ES-I3 (cell line): Measurements from ENCODE around the gene FXR2.

Experiments used
- H3K36me3 ChIP-seq: 2 replicates; pipeline ENCODE4 v1.6.1; 2013; ENCODE audit warnings: mild to moderate bottlenecking, low read length, control low read depth, moderate library complexity; ENCODE audit not compliant: insufficient read depth
- H3K4me1 ChIP-seq: 2 replicates; pipeline ENCODE4 v1.6.1; 2013; ENCODE audit warnings: mild to moderate bottlenecking, control low read depth, low read length; ENCODE audit not compliant: insufficient read depth
- H3K9ac ChIP-seq: 2 replicates; pipeline ENCODE4 v1.6.1; 2013; ENCODE audit warnings: low read depth, mild to moderate bottlenecking, low read length, moderate library complexity
- H3K9me3 ChIP-seq: 2 replicates; pipeline ENCODE4 v1.6.1; 2013; ENCODE audit warnings: mild to moderate bottlenecking, low read length, moderate library complexity; ENCODE audit not compliant: control insufficient read depth, insufficient read depth

The FXR2 gene

DNA sequence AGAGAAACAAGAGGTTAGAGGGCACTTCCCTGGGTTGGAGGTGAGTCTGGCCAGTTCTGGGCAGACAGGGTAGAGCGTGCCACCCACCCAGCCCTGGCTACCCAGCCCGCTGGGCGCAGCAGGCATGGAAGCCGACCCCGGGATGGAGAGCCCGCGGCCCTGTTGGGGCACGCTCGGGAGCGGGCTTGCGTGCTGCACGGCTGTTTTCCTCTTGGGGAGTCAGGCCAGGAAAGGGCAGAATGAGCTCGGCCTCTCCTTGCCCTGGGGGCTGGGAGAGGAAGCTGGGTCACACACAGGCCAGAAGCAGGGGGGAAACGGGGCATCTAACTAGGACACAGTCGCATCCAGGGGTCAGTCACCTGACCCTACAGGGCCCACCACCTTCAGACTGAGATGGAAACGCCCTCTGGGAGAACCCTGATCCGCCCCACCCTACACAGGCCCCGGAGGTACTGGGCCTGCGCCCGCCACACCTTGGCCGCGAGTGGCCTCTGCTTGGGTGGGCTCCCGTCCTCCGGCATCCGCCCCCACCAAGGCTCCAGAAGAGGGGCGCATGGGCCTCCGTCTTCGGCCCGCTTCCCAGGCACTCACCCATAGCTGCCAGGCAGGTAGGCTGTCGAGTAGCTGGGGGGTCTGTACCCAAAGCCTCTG is 26.0 kb downstream of the FXR2 start:
- H3K9ac ChIP-seq = peak overlapping the region; percentile 87
- H3K36me3 ChIP-seq = peaks cover 3% of the 10 kb centered on the region
- H3K4me1 ChIP-seq = peaks cover 23% of the 10 kb centered on the region; the same call in 1 of the 2 replicates
- H3K9me3 ChIP-seq = no peaks in the 10 kb centered on the region

DNA sequence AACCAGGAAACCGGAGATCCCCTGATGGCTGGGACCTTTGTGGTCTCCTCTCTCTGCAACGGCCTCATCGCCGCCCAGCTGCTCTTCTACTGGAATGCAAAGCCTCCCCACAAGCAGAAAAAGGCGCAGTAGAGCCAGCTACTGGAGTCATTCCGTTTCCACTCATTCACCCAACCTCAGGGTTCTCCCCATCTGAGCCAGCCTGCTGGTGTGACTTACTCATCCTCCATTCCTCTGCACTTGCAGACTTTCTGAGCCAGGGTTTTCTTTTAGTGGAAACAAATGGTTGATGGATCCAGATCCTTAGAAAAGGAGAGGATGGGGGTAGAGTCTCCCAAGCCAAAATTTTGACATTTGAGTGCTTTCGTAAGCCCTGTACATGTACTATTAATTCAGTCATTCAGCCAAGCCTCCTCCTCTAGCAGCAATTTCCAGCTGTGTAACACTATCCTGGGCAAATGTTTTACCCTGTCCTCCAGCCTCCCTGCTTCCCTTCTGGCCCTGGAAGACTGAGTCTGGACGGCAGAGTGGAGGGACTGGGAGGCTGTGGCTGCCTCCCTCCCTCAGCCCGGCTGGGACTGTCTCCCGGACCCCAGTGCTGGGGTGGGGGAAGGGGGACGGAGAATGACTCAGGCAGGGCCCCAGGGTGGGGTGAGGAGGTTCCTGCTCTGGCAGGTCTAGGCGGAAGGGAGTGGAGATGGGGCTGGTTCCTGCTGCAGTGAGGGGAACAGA is 27.1 kb downstream of the FXR2 start:
- peak overlapping the region; percentile 87; the same call in 1 of the 2 replicates for H3K9ac ChIP-seq
- H3K4me1 ChIP-seq = peaks cover 23% of the 10 kb centered on the region; the same call in 1 of the 2 replicates
- no peaks in the 10 kb centered on the region for H3K9me3 ChIP-seq
- peaks cover 3% of the 10 kb centered on the region; the same call in 1 of the 2 replicates for H3K36me3 ChIP-seq

DNA sequence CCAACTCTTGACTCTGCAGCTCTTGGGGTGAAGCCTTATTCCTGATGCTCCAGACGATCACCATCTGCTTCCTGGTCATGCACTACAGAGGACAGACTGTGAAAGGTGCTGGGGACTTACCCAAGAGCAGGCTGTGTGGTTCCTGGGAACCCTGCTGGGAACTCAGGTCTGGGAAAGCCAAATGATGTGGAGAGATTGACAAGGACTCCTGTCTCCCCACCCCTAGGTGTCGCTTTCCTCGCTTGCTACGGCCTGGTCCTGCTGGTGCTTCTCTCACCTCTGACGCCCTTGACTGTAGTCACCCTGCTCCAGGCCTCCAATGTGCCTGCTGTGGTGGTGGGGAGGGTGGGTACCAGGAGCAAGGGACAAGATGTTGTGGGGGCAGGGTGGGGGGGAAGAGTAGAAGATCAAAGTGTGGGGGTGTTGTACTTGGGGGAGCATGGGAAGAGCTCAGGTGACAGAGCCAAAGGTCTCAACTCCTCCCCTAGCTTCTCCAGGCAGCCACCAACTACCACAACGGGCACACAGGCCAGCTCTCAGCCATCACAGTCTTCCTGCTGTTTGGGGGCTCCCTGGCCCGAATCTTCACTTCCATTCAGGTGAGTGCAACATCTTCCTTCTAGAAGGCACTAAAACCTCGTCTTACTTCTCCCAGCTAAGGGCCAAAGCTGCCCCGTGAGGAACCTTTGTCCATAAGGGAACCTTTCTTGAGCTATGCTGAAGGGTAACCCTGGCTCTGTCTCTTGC is 27.9 kb downstream of the FXR2 start:
- no peak overlapping the region for H3K9ac ChIP-seq
- peaks cover 23% of the 10 kb centered on the region; the same call in 1 of the 2 replicates for H3K4me1 ChIP-seq
- no peaks in the 10 kb centered on the region for H3K9me3 ChIP-seq
- H3K36me3 ChIP-seq = no peaks in the 10 kb centered on the region

DNA sequence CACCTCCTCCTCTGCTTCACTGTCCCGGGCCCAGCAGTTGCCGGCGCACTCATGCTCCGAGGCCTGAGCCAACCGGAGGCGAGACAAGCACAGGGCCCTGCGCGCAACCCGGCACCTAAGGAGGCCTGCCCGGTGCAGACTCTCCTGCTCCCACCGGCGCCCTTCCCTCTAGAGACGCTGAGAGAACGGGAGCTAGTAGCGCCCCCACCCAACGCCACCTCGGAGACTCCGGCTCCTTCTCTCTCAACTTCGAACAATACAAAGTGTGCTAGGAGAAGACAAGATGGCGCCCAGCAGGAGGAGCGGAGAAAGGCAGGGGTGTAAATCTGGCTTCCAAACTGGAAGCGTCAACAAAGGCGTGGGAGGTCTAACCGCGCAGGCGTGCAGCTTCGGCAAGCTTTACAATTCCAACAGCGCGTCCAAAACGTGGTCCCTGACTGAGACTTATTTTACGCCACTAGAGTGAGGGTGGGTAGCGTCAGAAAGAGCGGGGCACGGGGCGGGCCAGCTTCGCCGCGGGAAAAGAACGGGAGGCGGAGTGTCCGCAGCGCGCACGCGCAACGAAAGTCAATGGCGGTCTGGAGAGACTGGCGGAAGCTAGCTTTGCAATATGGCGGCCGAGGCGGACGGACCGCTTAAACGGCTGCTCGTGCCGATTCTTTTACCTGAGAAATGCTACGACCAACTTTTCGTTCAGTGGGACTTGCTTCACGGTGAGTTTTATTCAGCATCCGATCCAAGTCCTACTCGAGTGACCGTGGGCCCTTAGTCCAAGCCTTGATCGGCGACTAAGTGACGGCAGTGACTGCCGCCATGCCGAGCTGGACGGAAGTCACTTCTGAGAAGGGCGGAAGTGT is 31.2 kb downstream of the FXR2 start, which contains the start of gene MPDU1:
MPDU1 (plus strand) TSS at position 600 of the 857 bp plus-strand sequence; CDS start at position 611, 11 bp downstream.
- H3K36me3 ChIP-seq = no peaks in the 10 kb centered on the region
- H3K4me1 ChIP-seq = peaks cover 21% of the 10 kb centered on the region; the same call in 1 of the 2 replicates
- no peaks in the 10 kb centered on the region for H3K9me3 ChIP-seq
- H3K9ac ChIP-seq = peak within 1 kb of the TSS; percentile 87

DNA sequence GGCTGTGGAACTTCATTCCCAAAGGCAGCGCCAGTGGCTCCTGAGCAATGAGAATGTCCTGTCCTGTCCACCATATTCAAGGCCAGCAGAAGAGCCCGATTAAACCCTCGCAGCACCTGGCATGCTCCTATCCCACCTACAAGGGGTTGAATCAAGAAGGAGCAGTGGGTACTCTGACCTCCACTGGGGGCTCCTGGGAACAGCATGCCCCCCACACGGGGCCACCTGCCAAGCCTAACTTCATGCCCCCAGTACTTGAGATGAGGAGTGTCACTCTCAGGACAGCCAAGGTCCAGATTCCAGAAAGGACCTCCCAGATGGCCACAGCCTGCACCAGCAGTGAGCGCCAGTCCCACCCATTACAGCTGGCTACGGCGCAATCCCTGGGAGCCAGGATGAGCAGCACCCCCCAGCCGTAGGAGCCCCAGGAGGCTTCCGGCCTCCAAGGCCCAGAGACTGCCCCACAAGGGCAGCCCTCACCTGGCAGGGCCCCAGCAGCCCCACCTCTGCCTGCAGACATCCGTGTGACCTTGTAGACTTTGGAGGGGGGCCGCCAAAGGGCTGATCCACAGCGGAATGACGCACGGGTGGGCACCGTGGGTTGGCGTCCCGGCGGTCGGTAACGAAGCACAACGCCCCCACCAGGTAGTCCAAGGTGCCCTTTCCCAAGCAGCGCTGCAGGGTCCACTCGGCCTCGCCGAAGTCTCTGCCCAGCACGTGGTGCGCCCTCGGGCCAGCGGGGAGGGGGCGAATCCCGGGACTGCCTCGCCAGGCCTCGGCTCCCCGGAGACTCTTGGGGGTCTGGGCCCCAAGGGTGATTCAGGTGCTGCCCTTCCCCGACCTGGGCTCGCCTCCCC is 32.1 kb downstream of the FXR2 start:
- Histone ChIP-seq H3K36me3 (peaks cover 5% of the 10 kb centered on the region), H3K9ac (peak overlapping the region; percentile 87), H3K4me1 (peaks cover 18% of the 10 kb centered on the region; the same call in 1 of the 2 replicates), H3K9me3 (no peaks in the 10 kb centered on the region)

DNA sequence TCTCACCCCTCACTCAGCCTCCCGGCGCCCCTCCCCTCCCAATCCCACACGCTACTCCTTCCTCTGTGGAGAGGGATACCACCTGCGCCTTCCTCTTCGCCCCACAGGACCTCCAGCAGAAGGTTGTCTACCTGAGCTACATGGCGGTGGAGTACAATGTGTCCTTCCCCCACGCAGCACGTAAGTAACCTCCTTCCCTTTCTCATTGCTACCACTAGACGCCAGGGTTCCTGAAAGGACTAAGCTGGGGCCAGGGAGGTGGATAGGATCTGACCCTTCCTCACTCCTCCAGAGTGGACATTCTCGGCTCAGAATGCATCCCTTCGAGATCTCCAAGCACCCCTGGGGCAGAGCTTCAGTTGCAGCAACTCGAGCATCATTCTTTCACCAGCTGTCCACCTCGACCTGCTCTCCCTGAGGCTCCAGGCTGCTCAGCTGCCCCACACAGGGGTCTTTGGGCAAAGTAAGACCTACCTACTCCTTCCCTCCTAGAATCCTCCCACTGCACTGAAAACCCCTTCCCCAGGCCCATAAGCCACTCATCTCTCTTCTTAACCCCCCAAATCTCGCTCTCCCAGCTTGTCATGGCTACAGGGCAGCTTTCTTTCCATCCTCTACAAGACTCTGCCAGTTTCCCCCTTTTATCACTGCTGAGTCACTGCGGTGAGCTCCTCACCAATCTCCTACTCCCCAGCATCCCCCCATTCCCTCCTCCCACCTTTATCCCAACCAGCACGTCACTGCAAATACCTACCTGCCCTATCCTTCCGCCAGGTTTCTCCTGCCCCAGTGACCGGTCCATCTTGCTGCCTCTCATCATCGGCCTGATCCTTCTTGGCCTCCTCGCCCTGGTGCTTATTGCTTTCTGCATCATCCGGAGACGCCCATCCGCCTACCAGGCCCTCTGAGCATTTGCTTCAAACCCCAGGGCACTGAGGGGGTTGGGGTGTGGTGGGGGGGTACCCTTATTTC is 33.8 kb downstream of the FXR2 start:
- H3K9me3 ChIP-seq = no peaks in the 10 kb centered on the region
- peaks cover 11% of the 10 kb centered on the region; the same call in 1 of the 2 replicates for H3K4me1 ChIP-seq
- peaks cover 22% of the 10 kb centered on the region for H3K36me3 ChIP-seq
- no peak overlapping the region for H3K9ac ChIP-seq

DNA sequence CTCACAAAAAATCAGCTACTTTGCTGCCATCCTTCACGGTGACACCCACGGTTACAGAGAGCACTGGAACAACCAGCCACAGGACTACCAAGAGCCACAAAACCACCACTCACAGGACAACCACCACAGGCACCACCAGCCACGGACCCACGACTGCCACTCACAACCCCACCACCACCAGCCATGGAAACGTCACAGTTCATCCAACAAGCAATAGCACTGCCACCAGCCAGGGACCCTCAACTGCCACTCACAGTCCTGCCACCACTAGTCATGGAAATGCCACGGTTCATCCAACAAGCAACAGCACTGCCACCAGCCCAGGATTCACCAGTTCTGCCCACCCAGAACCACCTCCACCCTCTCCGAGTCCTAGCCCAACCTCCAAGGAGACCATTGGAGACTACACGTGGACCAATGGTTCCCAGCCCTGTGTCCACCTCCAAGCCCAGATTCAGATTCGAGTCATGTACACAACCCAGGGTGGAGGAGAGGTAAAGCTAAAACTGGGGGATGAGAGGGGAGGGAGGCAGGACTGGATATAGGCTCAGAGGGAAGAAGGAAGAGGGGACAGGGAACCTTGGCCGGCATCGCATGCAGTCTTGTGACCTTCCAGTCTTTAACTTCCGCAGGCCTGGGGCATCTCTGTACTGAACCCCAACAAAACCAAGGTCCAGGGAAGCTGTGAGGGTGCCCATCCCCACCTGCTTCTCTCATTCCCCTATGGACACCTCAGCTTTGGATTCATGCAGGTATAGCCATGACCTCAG is 34.7 kb downstream of the FXR2 start:
- Histone ChIP-seq H3K36me3 (peaks cover 30% of the 10 kb centered on the region), H3K4me1 (peaks cover 11% of the 10 kb centered on the region; the same call in 1 of the 2 replicates), H3K9ac (no peak overlapping the region), H3K9me3 (no peaks in the 10 kb centered on the region)

DNA sequence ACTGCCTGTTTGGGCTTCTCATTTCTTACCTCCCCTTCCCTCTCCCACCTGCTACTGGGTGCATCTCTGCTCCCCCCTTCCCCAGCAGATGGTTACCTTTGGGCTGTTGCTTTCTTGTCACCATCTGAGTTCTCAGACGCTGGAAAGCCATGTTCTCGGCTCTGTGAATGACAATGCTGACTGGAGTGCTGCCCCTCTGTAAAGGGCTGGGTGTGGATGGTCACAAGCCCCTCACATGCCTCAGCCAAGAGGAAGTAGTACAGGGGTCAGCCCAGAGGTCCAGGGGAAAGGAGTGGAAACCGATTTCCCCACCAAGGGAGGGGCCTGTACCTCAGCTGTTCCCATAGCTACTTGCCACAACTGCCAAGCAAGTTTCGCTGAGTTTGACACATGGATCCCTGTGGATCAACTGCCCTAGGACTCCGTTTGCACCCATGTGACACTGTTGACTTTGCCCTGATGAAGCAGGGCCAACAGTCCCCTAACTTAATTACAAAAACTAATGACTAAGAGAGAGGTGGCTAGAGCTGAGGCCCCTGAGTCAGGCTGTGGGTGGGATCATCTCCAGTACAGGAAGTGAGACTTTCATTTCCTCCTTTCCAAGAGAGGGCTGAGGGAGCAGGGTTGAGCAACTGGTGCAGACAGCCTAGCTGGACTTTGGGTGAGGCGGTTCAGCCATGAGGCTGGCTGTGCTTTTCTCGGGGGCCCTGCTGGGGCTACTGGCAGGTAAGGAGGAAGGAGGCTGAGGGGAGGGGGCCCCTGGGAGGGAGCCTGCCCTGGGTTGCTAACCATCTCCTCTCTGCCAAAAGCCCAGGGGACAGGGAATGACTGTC is 35.5 kb downstream of the FXR2 start, which contains the start of gene CD68:
CD68 (plus strand) TSS at position 638 of the 833 bp plus-strand sequence; CDS start at position 678, 40 bp downstream.
- no peak within 1 kb of the TSS for H3K9ac ChIP-seq

DNA sequence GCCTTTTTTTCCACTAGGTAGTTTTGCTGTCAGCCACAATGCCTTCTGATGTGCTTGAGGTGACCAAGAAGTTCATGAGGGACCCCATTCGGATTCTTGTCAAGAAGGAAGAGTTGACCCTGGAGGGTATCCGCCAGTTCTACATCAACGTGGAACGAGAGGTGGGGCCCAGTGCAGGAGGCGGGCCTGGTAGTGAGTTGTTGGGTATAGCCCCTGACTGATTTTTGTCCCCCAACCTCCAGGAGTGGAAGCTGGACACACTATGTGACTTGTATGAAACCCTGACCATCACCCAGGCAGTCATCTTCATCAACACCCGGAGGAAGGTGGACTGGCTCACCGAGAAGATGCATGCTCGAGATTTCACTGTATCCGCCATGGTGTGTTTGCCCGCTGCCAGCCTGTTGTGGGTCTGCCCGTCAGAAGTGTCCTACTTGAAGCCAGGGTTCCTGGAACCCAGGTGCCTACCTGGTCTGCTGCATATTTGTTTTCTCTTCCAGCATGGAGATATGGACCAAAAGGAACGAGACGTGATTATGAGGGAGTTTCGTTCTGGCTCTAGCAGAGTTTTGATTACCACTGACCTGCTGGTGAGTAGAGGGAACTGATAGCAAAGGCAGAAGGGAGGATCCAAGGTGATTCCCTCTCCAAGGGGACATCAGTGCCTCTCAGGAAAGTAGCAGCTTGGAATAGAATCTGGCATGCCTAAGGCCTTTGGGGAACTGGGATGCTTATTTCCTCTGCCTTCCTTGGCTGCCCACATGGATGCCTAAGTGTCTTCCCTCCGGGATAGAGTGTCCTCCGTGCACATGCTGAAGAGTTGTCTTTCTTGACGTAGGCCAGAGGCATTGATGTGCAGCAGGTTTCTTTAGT is 37.1 kb downstream of the FXR2 start:
- Histone ChIP-seq H3K36me3 (peaks cover 43% of the 10 kb centered on the region), H3K9ac (no peak overlapping the region), H3K4me1 (peaks cover 17% of the 10 kb centered on the region)

More for the DNA sequence above, 35.5 kb downstream of the FXR2 start, which contains the start of gene CD68:
- Histone ChIP-seq H3K4me1 (peaks cover 17% of the 10 kb centered on the region), H3K36me3 (peaks cover 38% of the 10 kb centered on the region), H3K9me3 (no peaks in the 10 kb centered on the region)

DNA sequence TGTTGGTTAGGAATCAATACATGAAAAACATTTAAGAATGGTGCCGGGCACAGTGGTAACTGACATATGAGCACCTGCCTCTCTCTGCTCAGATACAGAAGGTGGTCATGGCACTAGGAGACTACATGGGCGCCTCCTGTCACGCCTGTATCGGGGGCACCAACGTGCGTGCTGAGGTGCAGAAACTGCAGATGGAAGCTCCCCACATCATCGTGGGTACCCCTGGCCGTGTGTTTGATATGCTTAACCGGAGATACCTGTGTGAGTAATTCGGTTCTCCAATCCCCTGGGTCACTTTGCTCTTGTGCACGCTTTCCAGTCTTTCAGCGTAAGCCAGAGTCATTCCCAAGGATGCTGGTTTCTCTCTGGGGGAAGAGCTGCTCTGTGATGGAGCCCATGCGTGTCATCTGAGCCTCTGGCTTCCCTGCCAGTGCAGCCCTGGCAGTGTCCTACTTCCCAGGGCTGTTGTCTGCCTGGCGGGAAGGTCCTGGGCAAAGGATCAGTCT is 38.2 kb downstream of the FXR2 start:
- no peaks in the 10 kb centered on the region for H3K9me3 ChIP-seq
- H3K4me1 ChIP-seq = peaks cover 18% of the 10 kb centered on the region
- no peak overlapping the region for H3K9ac ChIP-seq
- peaks cover 43% of the 10 kb centered on the region for H3K36me3 ChIP-seq

More for the DNA sequence above, 37.1 kb downstream of the FXR2 start:
- H3K9me3 ChIP-seq = no peaks in the 10 kb centered on the region
